T-helper 1 cell (primary cell): ENCODE results near the gene RPA3.

Experiments
- DNase-seq, 5 donors: peaks; one replicate each; pipeline ENCODE4 v3.0.0-alpha.2; 2012 to 2020

The RPA3 gene

GRCh38 chr7:7731732-7732131 is 13.3 kb upstream of the RPA3 start:
- DNase-seq, result no peak

- no peak for DNase-seq
These were observed 2.6 kb upstream of the RPA3 start for GRCh38 chr7:7720750-7721621.

- no peak for DNase-seq
These were observed 1.8 kb upstream of the RPA3 start for GRCh38 chr7:7720193-7720592.

GRCh38 chr7:7719236-7719635 is 829 bp upstream of the RPA3 start:
- peak in 1 of 5 donors; percentile 92 for DNase-seq

- DNase-seq, result no peak
These were observed 4.7 kb downstream of the RPA3 start for GRCh38 chr7:7713730-7714129.

- DNase-seq, result no peak
These were observed 7.9 kb downstream of the RPA3 start for GRCh38 chr7:7710469-7710868.

GRCh38 chr7:7709291-7709690 is 9.1 kb downstream of the RPA3 start:
- DNase-seq, result no peak

GRCh38 chr7:7707806-7708205 is 10.6 kb downstream of the RPA3 start:
- DNase-seq, result no peak

GRCh38 chr7:7707246-7707645 is 11.2 kb downstream of the RPA3 start:
- no peak for DNase-seq

- DNase-seq, result no peak
These were observed 11.7 kb downstream of the RPA3 start for GRCh38 chr7:7706556-7707172.

- DNase-seq, result no peak
These were observed 12.3 kb downstream of the RPA3 start for GRCh38 chr7:7706101-7706511.

- DNase-seq, result no peak
These were observed 13.1 kb downstream of the RPA3 start for GRCh38 chr7:7705318-7705717.

- DNase-seq, result no peak
These were observed 13.5 kb downstream of the RPA3 start for GRCh38 chr7:7704867-7705266.

GRCh38 chr7:7703427-7703826 is 15.0 kb downstream of the RPA3 start:
- DNase-seq, result no peak

GRCh38 chr7:7702826-7703225 is 15.6 kb downstream of the RPA3 start:
- DNase-seq, result no peak

- no peak for DNase-seq
These were observed 16.9 kb downstream of the RPA3 start for GRCh38 chr7:7701527-7701926.

- no peak for DNase-seq
These were observed 18.4 kb downstream of the RPA3 start for GRCh38 chr7:7699970-7700369.

GRCh38 chr7:7699380-7699779 is 19.0 kb downstream of the RPA3 start:
- no peak for DNase-seq

GRCh38 chr7:7698930-7699329 is 19.5 kb downstream of the RPA3 start:
- DNase-seq, result no peak

- no peak for DNase-seq
These were observed 21.8 kb downstream of the RPA3 start for GRCh38 chr7:7696458-7697119.

- DNase-seq, result no peak
These were observed 23.1 kb downstream of the RPA3 start for GRCh38 chr7:7695111-7695817.

GRCh38 chr7:7694542-7694941 is 23.9 kb downstream of the RPA3 start:
- DNase-seq, result no peak

- DNase-seq, result no peak
These were observed 24.5 kb downstream of the RPA3 start for GRCh38 chr7:7693881-7694280.
